Measurements from ENCODE around the gene MFSD11. TPM values are rescaled to one million over a fixed set of nuclear protein-coding genes. Genes with fewer than 3 reads are reported as not detected.
A peak's percentile ranks its signal among the peaks of the same experiment; 100 is the strongest.

Gene MFSD11
- total RNA-seq, 1 experiment from 2014 or later = 40.4 TPM

- Mint-ChIP-seq H3K36me3 (ENCODE audit: insufficient read depth, unreplicated experiment) (no peaks in the 10 kb centered on the region), H3K9me3 (ENCODE audit: unreplicated experiment) (peaks cover 17% of the 10 kb centered on the region), H3K27ac (ENCODE audit: unreplicated experiment) (no peak overlapping the region), H3K27me3 (ENCODE audit: insufficient read depth, unreplicated experiment) (no peaks in the 10 kb centered on the region), H3K4me1 (ENCODE audit: low read depth, unreplicated experiment) (peaks cover 19% of the 10 kb centered on the region), H3K4me3 (ENCODE audit: unreplicated experiment) (no peak overlapping the region)
- ChIA-PET POLR2A (no interaction called here), CTCF (no interaction called here)
- intact Hi-C loops (cut with micrococcal nuclease; ENCODE audit: unreplicated experiment) = loop anchor here (5.0 kb wide), 1 partner anchor 46 kb away; no protein-coding TSS in a partner anchor
- no peak for DNase-seq
- H3K4me3 ChIP-seq (ENCODE audit: low read depth, low read length) = no peak overlapping the region
- H3K36me3 ChIP-seq (ENCODE audit: control insufficient read depth, insufficient read depth, low read length) = no peaks in the 10 kb centered on the region
- H3K9me3 ChIP-seq = no peaks in the 10 kb centered on the region
- H3K4me1 ChIP-seq = peaks cover 19% of the 10 kb centered on the region
- no TSS peak for BruUV-seq (replicated peaks)
- no peaks in the 10 kb centered on the region for H3K27me3 ChIP-seq (replicated peaks; ENCODE audit: control insufficient read depth, insufficient read depth, low read length)
- TF ChIP-seq CTCF (IDR thresholded peaks at IDR 0.05; ENCODE audit: insufficient read depth in 1 of 2, low read depth in 1 of 2, low read length in 1 of 2, severe bottlenecking in 1 of 2, unreplicated experiment in 1 of 2) = no peak
Measured at GRCh38 chr17:76791053-76791980, 53.4 kb downstream of the MFSD11 start.

GRCh38 chr17:76792348-76792747, 54.4 kb downstream of the MFSD11 start:
- peaks cover 19% of the 10 kb centered on the region for H3K4me1 Mint-ChIP-seq (ENCODE audit: low read depth, unreplicated experiment)
- TF ChIP-seq CTCF (IDR thresholded peaks at IDR 0.05; ENCODE audit: insufficient read depth in 1 of 2, low read depth in 1 of 2, low read length in 1 of 2, severe bottlenecking in 1 of 2, unreplicated experiment in 1 of 2) = no peak
- no peaks in the 10 kb centered on the region for H3K27me3 Mint-ChIP-seq (ENCODE audit: insufficient read depth, unreplicated experiment)
- ChIA-PET CTCF (no interaction called here), POLR2A (no interaction called here)
- intact Hi-C loops (cut with micrococcal nuclease; ENCODE audit: unreplicated experiment) = loop anchor here (5.0 kb wide), 1 partner anchor 45 kb away; no protein-coding TSS in a partner anchor
- Histone ChIP-seq H3K27me3 (replicated peaks; ENCODE audit: control insufficient read depth, insufficient read depth, low read length) (no peaks in the 10 kb centered on the region), H3K9me3 (no peaks in the 10 kb centered on the region), H3K4me1 (peaks cover 26% of the 10 kb centered on the region), H3K4me3 (ENCODE audit: low read depth, low read length) (no peak overlapping the region), H3K36me3 (ENCODE audit: control insufficient read depth, insufficient read depth, low read length) (no peaks in the 10 kb centered on the region)
- no peaks in the 10 kb centered on the region for H3K36me3 Mint-ChIP-seq (ENCODE audit: insufficient read depth, unreplicated experiment)
- no peak overlapping the region for H3K27ac Mint-ChIP-seq (ENCODE audit: unreplicated experiment)
- H3K9me3 Mint-ChIP-seq (ENCODE audit: unreplicated experiment) = peaks cover 19% of the 10 kb centered on the region
- no peak for DNase-seq
- H3K4me3 Mint-ChIP-seq (ENCODE audit: unreplicated experiment) = no peak overlapping the region
- no TSS peak for BruUV-seq (replicated peaks)

- peak; percentile 38 to 42 for TF ChIP-seq CTCF (IDR thresholded peaks at IDR 0.05; ENCODE audit: insufficient read depth in 1 of 2, low read depth in 1 of 2, low read length in 1 of 2, severe bottlenecking in 1 of 2, unreplicated experiment in 1 of 2)
- Mint-ChIP-seq H3K4me1 (ENCODE audit: low read depth, unreplicated experiment) (peaks cover 19% of the 10 kb centered on the region), H3K4me3 (ENCODE audit: unreplicated experiment) (no peak overlapping the region), H3K36me3 (ENCODE audit: insufficient read depth, unreplicated experiment) (no peaks in the 10 kb centered on the region), H3K9me3 (ENCODE audit: unreplicated experiment) (peaks cover 19% of the 10 kb centered on the region), H3K27me3 (ENCODE audit: insufficient read depth, unreplicated experiment) (no peaks in the 10 kb centered on the region), H3K27ac (ENCODE audit: unreplicated experiment) (no peak overlapping the region)
- Histone ChIP-seq H3K9me3 (peaks cover 6% of the 10 kb centered on the region; the same call in 1 of the 2 replicates), H3K36me3 (ENCODE audit: control insufficient read depth, insufficient read depth, low read length) (no peaks in the 10 kb centered on the region), H3K27me3 (replicated peaks; ENCODE audit: control insufficient read depth, insufficient read depth, low read length) (no peaks in the 10 kb centered on the region), H3K4me3 (ENCODE audit: low read depth, low read length) (no peak overlapping the region), H3K4me1 (peaks cover 36% of the 10 kb centered on the region)
- BruUV-seq (replicated peaks) = no TSS peak
- ChIA-PET POLR2A (no interaction called here), CTCF (no interaction called here)
- intact Hi-C loops (cut with micrococcal nuclease; ENCODE audit: unreplicated experiment) = loop anchor here (5.0 kb wide), 1 partner anchor 44 kb away; no protein-coding TSS in a partner anchor
- peak in 1 of 2 experiments; percentile 50 for DNase-seq
Measured at GRCh38 chr17:76793775-76794174, 55.9 kb downstream of the MFSD11 start.
